IMR-90 (cell line): ENCODE data around the gene GPR75. TPM values are rescaled to one million over a fixed set of nuclear protein-coding genes. Genes with fewer than 3 reads are reported as not detected.

ENCODE experiments used
- ATAC-seq: fragments of 200-7000 bp; cut with Tn5 transposase; 2 replicates; pipeline ENCODE4 v1.9.1; 2020; ENCODE audit warnings: low read depth, mild to moderate bottlenecking, moderate library complexity
- BruUV-seq: library from RNA; stranded (reverse); fragments of 400-500 nt; replicated peaks from 2 replicates; lab custom pipeline; 2021; lab: Mats Ljungman, UMichigan
- CTCF ChIA-PET: fragments of 300-600 bp; formaldehyde crosslinking; extraction: SDS; loops from one replicate; lab custom pipeline; 2021; ENCODE audit warnings: antibody characterized with exemption; lab: Yijun Ruan, JAX
- POLR2A ChIA-PET: fragments of 300-600 bp; sonication (Branson Sonifier 250); formaldehyde crosslinking; loops from one replicate; lab custom pipeline; 2022; ENCODE audit warnings: antibody characterized with exemption; ENCODE audit not compliant: unreplicated experiment; lab: Charles Lee
- DNase-seq: peaks from one replicate; pipeline ENCODE4 v3.0.0; 2013
- H2AFZ ChIP-seq: replicated peaks from 2 replicates; pipeline ENCODE3; 2013; ENCODE audit warnings: low read length, mild to moderate bottlenecking; ENCODE audit not compliant: poor library complexity
- H2AK5ac ChIP-seq: 2 replicates; pipeline ENCODE4 v1.6.1; 2013; ENCODE audit warnings: low read depth, low read length, inconsistent platforms
- H2AK9ac ChIP-seq: replicated peaks from 2 replicates; pipeline ENCODE3; 2013; ENCODE audit warnings: mild to moderate bottlenecking, low read depth, low read length, moderate library complexity; ENCODE audit not compliant: poor library complexity
- H2BK120ac ChIP-seq: 2 replicates; pipeline ENCODE4 v1.6.1; 2013; ENCODE audit warnings: low read depth, low read length, inconsistent platforms
- H2BK15ac ChIP-seq: 3 replicates; pipeline ENCODE4 v1.6.1; 2013; ENCODE audit warnings: low read depth, low read length, inconsistent platforms
- H2BK20ac ChIP-seq: 2 replicates; pipeline ENCODE4 v1.6.1; 2013; ENCODE audit warnings: low read depth, mild to moderate bottlenecking, inconsistent platforms, low read length, moderate library complexity
- H2BK5ac ChIP-seq: 2 replicates; pipeline ENCODE4 v1.6.1; 2013; ENCODE audit warnings: mild to moderate bottlenecking, low read depth, low read length, inconsistent platforms; ENCODE audit not compliant: poor library complexity, severe bottlenecking
- H3K14ac ChIP-seq: replicated peaks from 2 replicates; pipeline ENCODE4 v1.6.1; 2013; ENCODE audit warnings: low read depth, low read length, inconsistent platforms
- H3K18ac ChIP-seq: 2 replicates; pipeline ENCODE4 v1.6.1; 2013; ENCODE audit warnings: low read depth, low read length, control low read depth
- H3K23ac ChIP-seq: 2 replicates; pipeline ENCODE4 v1.6.1; 2013; ENCODE audit warnings: low read depth, low read length, inconsistent platforms
- H3K27ac ChIP-seq: 2 replicates; pipeline ENCODE4 v1.5.1; 2013; ENCODE audit warnings: mild to moderate bottlenecking, control low read depth, low read length; ENCODE audit not compliant: insufficient read depth
- H3K27me3 ChIP-seq: 2 replicates; pipeline ENCODE4 v1.6.1; 2013; ENCODE audit warnings: low read length; ENCODE audit not compliant: control insufficient read depth, insufficient read depth
- H3K36me3 ChIP-seq: 2 replicates; pipeline ENCODE4 v1.6.1; 2013; ENCODE audit warnings: low read length, mixed read lengths; ENCODE audit not compliant: control insufficient read depth, insufficient read depth
- H3K4ac ChIP-seq: 2 replicates; pipeline ENCODE4 v1.6.1; 2013; ENCODE audit warnings: low read depth, low read length, inconsistent platforms
- H3K4me1 ChIP-seq: 2 replicates; pipeline ENCODE4 v1.6.1; 2013; ENCODE audit warnings: low read length, mixed read lengths; ENCODE audit not compliant: control insufficient read depth, insufficient read depth
- H3K4me2 ChIP-seq: 2 replicates; pipeline ENCODE4 v1.6.1; 2013; ENCODE audit warnings: low read depth, mild to moderate bottlenecking, control low read depth, low read length, moderate library complexity
- H3K4me3 ChIP-seq: 2 replicates; pipeline ENCODE4 v1.5.1; 2013; ENCODE audit warnings: low read depth, mild to moderate bottlenecking, control low read depth, low read length, moderate library complexity; ENCODE audit not compliant: insufficient read depth
- H3K56ac ChIP-seq: 2 replicates; pipeline ENCODE4 v1.6.1; 2013; ENCODE audit warnings: low read length, inconsistent platforms; ENCODE audit not compliant: insufficient read depth; ENCODE audit errors: extremely low read depth
- H3K79me1 ChIP-seq, 2 experiments: 2 replicates each; pipeline ENCODE4 v1.6.1; 2013; ENCODE audit warnings: low read length in 2 of 2, inconsistent platforms in 1 of 2, low read depth in 1 of 2
- H3K9ac ChIP-seq: 2 replicates; pipeline ENCODE4 v1.6.1; 2013; ENCODE audit warnings: low read depth, low read length, control low read depth
- H3K9me1 ChIP-seq: 2 replicates; pipeline ENCODE4 v1.6.1; 2013; ENCODE audit warnings: low read length, inconsistent platforms; ENCODE audit not compliant: insufficient read depth
- H3K9me3 ChIP-seq: 2 replicates; pipeline ENCODE4 v1.6.1; 2013; ENCODE audit warnings: low read length; ENCODE audit not compliant: control insufficient read depth, insufficient read depth
- H4K20me1 ChIP-seq: 2 replicates; pipeline ENCODE4 v1.6.1; 2013; ENCODE audit warnings: low read length, inconsistent platforms; ENCODE audit not compliant: insufficient read depth
- H4K5ac ChIP-seq: 2 replicates; pipeline ENCODE4 v1.6.1; 2013; ENCODE audit warnings: mild to moderate bottlenecking, low read depth, low read length, control low read depth
- H4K8ac ChIP-seq, 2 experiments: 2 replicates each; pipeline ENCODE4 v1.6.1; 2013; ENCODE audit warnings: low read depth in 2 of 2, low read length in 2 of 2, control low read depth in 1 of 2, inconsistent platforms in 1 of 2
- H4K91ac ChIP-seq: 2 replicates; pipeline ENCODE4 v1.6.1; 2013; ENCODE audit warnings: low read depth, low read length, inconsistent platforms; ENCODE audit not compliant: insufficient read depth
- BHLHE40 ChIP-seq: fragments of 150-350 bp; IDR thresholded peaks from 2 replicates; pipeline ENCODE4 v1.6.1; 2016; ENCODE audit warnings: mild to moderate bottlenecking, low read depth, low read length
- CEBPB ChIP-seq: IDR thresholded peaks from 2 replicates; pipeline ENCODE4 v1.6.1; 2012; ENCODE audit warnings: low read depth, low read length, improper control_type of control experiment
- CHD1 ChIP-seq: IDR thresholded peaks from 2 replicates; pipeline ENCODE4 v1.6.1; 2012; ENCODE audit warnings: low read depth, low read length, improper control_type of control experiment
- MAFK ChIP-seq: IDR thresholded peaks from 2 replicates; pipeline ENCODE4 v1.6.1; 2012; ENCODE audit warnings: low read depth, low read length, improper control_type of control experiment
- RCOR1 ChIP-seq: IDR thresholded peaks from 2 replicates; pipeline ENCODE4 v1.6.1; 2012; ENCODE audit warnings: mild to moderate bottlenecking, low read length, improper control_type of control experiment; ENCODE audit not compliant: insufficient replicate concordance
- WGBS, 2 experiments: methylation state at CpG; one replicate each; pipeline versions ENCODE4 v1.1.5 to v1.1.7; 2013; ENCODE audit warnings: missing lambda C conversion rate in 2 of 2; ENCODE audit not compliant: insufficient read length in 1 of 2; ENCODE audit errors: extremely low coverage in 2 of 2; 5-methylcytosine and 5-hydroxymethylcytosine counted together
- dilution Hi-C: fragments of 300-500 bp; cut with HindIII; formaldehyde crosslinking; loops from one replicate; pipeline ENCODE4 v1.14.3; 2018; ENCODE audit warnings: low sequenced_read_pairs; ENCODE audit not compliant: unreplicated experiment
- in situ Hi-C: fragments of 300-500 bp; cut with MboI; formaldehyde crosslinking; loops from 3 replicates; pipeline ENCODE4 v1.14.3; 2019; ENCODE audit warnings: low sequenced_read_pairs, inconsistent platforms, mixed read lengths
- intact Hi-C: fragments of 100-400 bp; cut with micrococcal nuclease; formaldehyde crosslinking; loops from 2 replicates; pipeline ENCODE4 v1.10.0; 2022
- microRNA-seq, 2 experiments: library from miRNA; stranded (forward) in 1 of 2; unstranded in 1 of 2; fragments of 10-50 nt in 1 of 2; fragments of <30 nt in 1 of 2; gene quantifications in 1 of 2; microRNA quantifications in 1 of 2; one replicate each; pipeline versions ENCODE3 to v1.1.0; 2013 to 2020; ENCODE audit not compliant: insufficient read depth in 1 of 2, insufficient read length in 1 of 2, unreplicated experiment in 1 of 2
- polyA plus RNA-seq, 3 experiments: library from polyadenylated mRNA; depleted of rRNA; stranded (reverse); fragments of >200 nt; gene quantifications; 2 replicates each; pipeline ENCODE4 v1.2.3, GENCODE V29; 2012; ENCODE audit warnings: low replicate concordance in 1 of 3
- small RNA-seq, 5 experiments: library from RNA; depleted of rRNA; stranded (forward); fragments of <200 nt; gene quantifications; one replicate each; pipeline ENCODE3, GENCODE V24; 2012
- total RNA-seq: library from RNA; depleted of rRNA; stranded (reverse); fragments of >200 nt; gene quantifications from 2 replicates; pipeline ENCODE4 v1.2.3, GENCODE V29; 2012; rRNA removed
- TF ChIP-seq, protein P1 (sequence below): fragments of 150-350 bp; IDR thresholded peaks from 2 replicates; pipeline ENCODE4 v1.6.1; 2017; ENCODE audit warnings: mild to moderate bottlenecking, antibody characterized with exemption, low read length, low read depth
- TF ChIP-seq, protein P2 (sequence below): fragments of 150-350 bp; IDR thresholded peaks from 2 replicates; pipeline ENCODE4 v1.6.1; 2016; ENCODE audit warnings: low read depth, mild to moderate bottlenecking, low read length, moderate library complexity, borderline replicate concordance

GPR75 gene
- total and polyA plus RNA-seq, 2 of the 4 experiments (the other 2 are of a cell fraction): 1.4 to 2.1 TPM

DNA sequence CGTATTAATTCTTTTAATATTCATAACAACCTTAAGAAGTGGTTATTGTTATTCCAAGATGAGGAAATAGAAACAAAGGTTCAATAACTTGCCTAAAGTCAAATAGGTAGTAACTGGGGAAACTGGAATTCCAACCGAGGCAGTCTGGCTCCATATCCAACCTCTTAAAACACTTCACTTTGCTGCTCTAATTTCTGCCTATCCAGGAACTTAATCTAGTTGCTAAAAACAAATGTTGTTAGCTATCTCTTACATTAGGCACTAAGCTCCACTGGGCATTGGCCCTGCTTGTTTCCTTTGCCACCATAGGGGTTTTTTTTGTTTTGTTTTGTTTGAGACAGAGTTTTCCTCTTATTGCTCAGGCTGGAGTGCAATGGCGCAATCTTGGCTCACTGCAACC is 48.2 kb downstream of the GPR75 start:
- H3K56ac ChIP-seq: no peak overlapping the region
- no peak overlapping the region for H2BK20ac ChIP-seq

More for the DNA sequence above, 48.2 kb downstream of the GPR75 start:
- no peaks in the 10 kb centered on the region for H3K27me3 ChIP-seq
- H3K79me1 ChIP-seq: no peaks in the 10 kb centered on the region; a peak in 1 of 4 replicates
- no peak overlapping the region for H3K18ac ChIP-seq
- ATAC-seq (no peak), DNase-seq (no peak)
- no peak overlapping the region for H2BK120ac ChIP-seq
- CTCF ChIA-PET: no interaction called here
- intact Hi-C loops: loop anchor here (5.0 kb wide), 1 partner anchor 81 kb away; no protein-coding TSS in a partner anchor
- no peaks in the 10 kb centered on the region for H3K9me3 ChIP-seq
- H4K20me1 ChIP-seq: no peaks in the 10 kb centered on the region
- no peak overlapping the region for H4K5ac ChIP-seq
- POLR2A ChIA-PET: no interaction called here
- WGBS, 2 experiments: no CpG with 5 or more reads among the region's 3 CpGs
- in situ Hi-C loops: no loop called here
- no TSS peak for BruUV-seq
- H2BK15ac ChIP-seq: no peak overlapping the region
- H3K14ac ChIP-seq: no peak overlapping the region
- dilution Hi-C loops: no loop called here
- no peak overlapping the region for H3K4me2 ChIP-seq
- no peak overlapping the region for H3K4ac ChIP-seq
- no peak overlapping the region for H3K23ac ChIP-seq
- H3K9ac ChIP-seq: no peak overlapping the region
- H3K4me3 ChIP-seq: no peak overlapping the region
- H4K91ac ChIP-seq: no peak overlapping the region
- no peak overlapping the region for H4K8ac ChIP-seq
- H3K9me1 ChIP-seq: no peaks in the 10 kb centered on the region
- no peak overlapping the region for H3K27ac ChIP-seq
- H2AFZ ChIP-seq: no peak overlapping the region
- H3K4me1 ChIP-seq: no peaks in the 10 kb centered on the region
- no peak overlapping the region for H2AK5ac ChIP-seq
- TF ChIP-seq, protein P1, sequence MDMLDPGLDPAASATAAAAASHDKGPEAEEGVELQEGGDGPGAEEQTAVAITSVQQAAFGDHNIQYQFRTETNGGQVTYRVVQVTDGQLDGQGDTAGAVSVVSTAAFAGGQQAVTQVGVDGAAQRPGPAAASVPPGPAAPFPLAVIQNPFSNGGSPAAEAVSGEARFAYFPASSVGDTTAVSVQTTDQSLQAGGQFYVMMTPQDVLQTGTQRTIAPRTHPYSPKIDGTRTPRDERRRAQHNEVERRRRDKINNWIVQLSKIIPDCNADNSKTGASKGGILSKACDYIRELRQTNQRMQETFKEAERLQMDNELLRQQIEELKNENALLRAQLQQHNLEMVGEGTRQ: no peak
- TF ChIP-seq RCOR1 (no peak), CEBPB (no peak), BHLHE40 (no peak), MAFK (no peak), CHD1 (no peak)
- TF ChIP-seq, protein P2, sequence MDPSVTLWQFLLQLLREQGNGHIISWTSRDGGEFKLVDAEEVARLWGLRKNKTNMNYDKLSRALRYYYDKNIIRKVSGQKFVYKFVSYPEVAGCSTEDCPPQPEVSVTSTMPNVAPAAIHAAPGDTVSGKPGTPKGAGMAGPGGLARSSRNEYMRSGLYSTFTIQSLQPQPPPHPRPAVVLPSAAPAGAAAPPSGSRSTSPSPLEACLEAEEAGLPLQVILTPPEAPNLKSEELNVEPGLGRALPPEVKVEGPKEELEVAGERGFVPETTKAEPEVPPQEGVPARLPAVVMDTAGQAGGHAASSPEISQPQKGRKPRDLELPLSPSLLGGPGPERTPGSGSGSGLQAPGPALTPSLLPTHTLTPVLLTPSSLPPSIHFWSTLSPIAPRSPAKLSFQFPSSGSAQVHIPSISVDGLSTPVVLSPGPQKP: no peak
- H2BK5ac ChIP-seq: no peak overlapping the region
- no peak overlapping the region for H2AK9ac ChIP-seq
- H3K36me3 ChIP-seq: peaks cover 26% of the 10 kb centered on the region

Small RNA genes lying within 50 kb of the gene (microRNA-seq; reads per million reads assigned to microRNA genes)
- 0.37 to 14.5 reads per million in 2 experiments for gene MIR3682

Small RNA genes lying within 50 kb of the gene (small RNA-seq; reads per million reads assigned to genes)
- 0 to 1.9 (median 0) reads per million in 5 experiments for gene MIR3682

Other genes starting within 250 kb of the GPR75 start
- 3.9 and 6.9 TPM in 2 replicates for gene CHAC2, start 92.2 kb downstream of the GPR75 start, total RNA-seq
- 1.9 and 2.4 TPM in 2 replicates for gene CHAC2, start 92.2 kb downstream of the GPR75 start, polyA plus RNA-seq (2012; rRNA removed)
- 36.2 and 39.2 TPM in 2 replicates for gene ASB3, start 73.0 kb downstream of the GPR75 start, total RNA-seq
- 17.1 and 19.2 TPM in 2 replicates for gene ASB3, start 73.0 kb downstream of the GPR75 start, polyA plus RNA-seq (2012; rRNA removed)
- gene ERLEC1, start 72.9 kb downstream of the GPR75 start, total RNA-seq: 40.3 and 63.6 TPM in 2 replicates
- gene ERLEC1, start 72.9 kb downstream of the GPR75 start, polyA plus RNA-seq (2012; rRNA removed): 41.6 and 53.4 TPM in 2 replicates
- gene PSME4, start 111.0 kb upstream of the GPR75 start, total RNA-seq: 58.9 and 61.3 TPM in 2 replicates
- 20.3 and 28.2 TPM in 2 replicates for gene PSME4, start 111.0 kb upstream of the GPR75 start, polyA plus RNA-seq (2012; rRNA removed)